Stimulated activated CD8-positive, alpha-beta memory T cell treated with anti-CD3 and anti-CD28 coated beads, Interleukin-12 subunit alpha, Interleukin-12 subunit beta, amount 100 ng/mL, for 4 hours (primary cell): ENCODE data around the gene HK2.
"Not testable (repeated sequence)": the region's sequence is repeated elsewhere in the genome, so short reads cannot be mapped to it uniquely, and the experiment has no call there.

ENCODE experiments used
- DNase-seq: peaks from one replicate; pipeline ENCODE4 v3.0.0-alpha.2; 2020; ENCODE audit warnings: low read depth

The HK2 gene

GRCh38 chr2:74877376-74877775 lies 43.4 kb downstream of the HK2 start:
- no peak for DNase-seq

GRCh38 chr2:74877781-74878433 lies 44.0 kb downstream of the HK2 start:
- DNase-seq, result no peak

GRCh38 chr2:74878551-74878950 lies 44.6 kb downstream of the HK2 start:
- no peak for DNase-seq

GRCh38 chr2:74880054-74880728 lies 46.3 kb downstream of the HK2 start:
- DNase-seq, result no peak

- no peak for DNase-seq
Measured at GRCh38 chr2:74881176-74881575, 47.2 kb downstream of the HK2 start.

- DNase-seq, result no peak
Measured at GRCh38 chr2:74881626-74882298, 47.8 kb downstream of the HK2 start.

GRCh38 chr2:74882299-74882687 lies 48.4 kb downstream of the HK2 start:
- DNase-seq, result no peak

- DNase-seq, result no peak
Measured at GRCh38 chr2:74883011-74883410, 49.1 kb downstream of the HK2 start.

- DNase-seq, result no peak
Measured at GRCh38 chr2:74884118-74884762, 50.3 kb downstream of the HK2 start.

GRCh38 chr2:74884866-74885265 lies 50.9 kb downstream of the HK2 start:
- DNase-seq, result no peak

- DNase-seq, result no peak
Measured at GRCh38 chr2:74886251-74886650, 52.3 kb downstream of the HK2 start.

- no peak for DNase-seq
Measured at GRCh38 chr2:74886811-74887210, 52.9 kb downstream of the HK2 start.

- DNase-seq, result no peak
Measured at GRCh38 chr2:74887445-74887951, 53.6 kb downstream of the HK2 start.

GRCh38 chr2:74887960-74888700 lies 54.2 kb downstream of the HK2 start:
- no peak for DNase-seq

- DNase-seq, result no peak
Measured at GRCh38 chr2:74889159-74889558, 55.2 kb downstream of the HK2 start.

- no peak for DNase-seq
Measured at GRCh38 chr2:74890711-74891110, 56.8 kb downstream of the HK2 start.

GRCh38 chr2:74891136-74891764 lies 57.3 kb downstream of the HK2 start:
- DNase-seq, result no peak

- DNase-seq, result not testable (repeated sequence)
Measured at GRCh38 chr2:74891816-74892215, 57.9 kb downstream of the HK2 start.

GRCh38 chr2:74892609-74893008 lies 58.7 kb downstream of the HK2 start:
- DNase-seq, result no peak

- no peak for DNase-seq
Measured at GRCh38 chr2:74893332-74893731, 59.4 kb downstream of the HK2 start.

GRCh38 chr2:74894272-74894981 lies 60.5 kb downstream of the HK2 start:
- DNase-seq, result no peak
